HCT116 (cell line): ENCODE results near the gene RIMKLA. TPM values are rescaled to one million over a fixed set of nuclear protein-coding genes. Genes with fewer than 3 reads are reported as not detected.

Source experiments
- ATAC-seq: fragments of 200-7000 bp; cut with Tn5 transposase; 2 replicates; pipeline ENCODE4 v1.9.1; 2020; ENCODE audit warnings: mild to moderate bottlenecking, moderate library complexity
- BruUV-seq: library from RNA; stranded (reverse); fragments of 400-500 nt; replicated peaks from 2 replicates; lab custom pipeline; 2021; lab: Mats Ljungman, UMichigan
- CTCF ChIA-PET: fragments of 300-600 bp; sonication (Branson Sonifier 250); formaldehyde crosslinking; loops from one replicate; lab custom pipeline; 2021; ENCODE audit warnings: antibody characterized with exemption; lab: Charles Lee
- POLR2A ChIA-PET: fragments of 300-600, 350-600 bp; sonication (Branson Sonifier 250); formaldehyde crosslinking; loops from one replicate; lab custom pipeline; 2021; ENCODE audit warnings: antibody characterized with exemption; lab: Charles Lee
- RAD21 ChIA-PET, 2 experiments: fragments of 300-600 bp; sonication (Branson Sonifier 250); formaldehyde crosslinking; loops; one replicate each; lab custom pipeline; 2023; ENCODE audit warnings: low total read pairs in 2 of 2; ENCODE audit not compliant: uncharacterized antibody in 2 of 2, unreplicated experiment in 2 of 2, low non-redundant PET in 1 of 2; lab: Charles Lee
- DNase-seq: peaks from one replicate; pipeline ENCODE4 v3.0.0-alpha.2; 2010; ENCODE audit warnings: low read depth, low spot score
- H2AFZ ChIP-seq: fragments of 200-600 bp; shearing (Covaris generic), sonication (generic); 2 replicates; pipeline ENCODE4 v1.6.1; 2017; ENCODE audit warnings: low read depth, mixed run types, mixed read lengths, antibody characterized with exemption, low read length; ENCODE audit not compliant: poor library complexity, severe bottlenecking
- H3K27ac ChIP-seq: 2 replicates; pipeline ENCODE4 v1.5.1; 2012; ENCODE audit warnings: low read depth, low read length
- H3K27me3 ChIP-seq: fragments of 200-600 bp; sonication (generic); 2 replicates; pipeline ENCODE4 v1.6.1; 2016; ENCODE audit warnings: mixed run types, low read length, mixed read lengths; ENCODE audit not compliant: insufficient read depth
- H3K36me3 ChIP-seq, 2 experiments: fragments of 200-500 bp in 1 of 2; fragments of 200-600 bp in 1 of 2; sonication (Bioruptor generic) in 1 of 2; sonication (generic) in 1 of 2; 2 replicates each; pipeline versions ENCODE4 v1.5.1 to v1.6.1; 2014 to 2016; ENCODE audit warnings: low read length in 2 of 2, inconsistent platforms in 1 of 2, mixed read lengths in 1 of 2, mixed run types in 1 of 2; ENCODE audit not compliant: insufficient read depth in 2 of 2, control insufficient read depth in 1 of 2
- H3K4me1 ChIP-seq, 2 experiments: fragments of 200-600 bp in 1 of 2; sonication (generic) in 1 of 2; 2 replicates each; pipeline versions ENCODE4 v1.5.1 to v1.6.1; 2012 to 2017; ENCODE audit warnings: low read length in 2 of 2, inconsistent platforms in 1 of 2, mild to moderate bottlenecking in 1 of 2, mixed read lengths in 1 of 2, mixed run types in 1 of 2, moderate library complexity in 1 of 2; ENCODE audit not compliant: insufficient read depth in 2 of 2, control insufficient read depth in 1 of 2
- H3K4me2 ChIP-seq: fragments of 200-600 bp; sonication (generic); 2 replicates; pipeline ENCODE4 v1.6.1; 2017; ENCODE audit warnings: mixed run types, low read length, mixed read lengths
- H3K4me3 ChIP-seq, 2 experiments: fragments of 200-600 bp in 1 of 2; sonication (generic) in 1 of 2; replicated peaks in 1 of 2; 2 replicates each; pipeline ENCODE4 v1.5.1; 2011 to 2016; ENCODE audit warnings: low read length in 2 of 2, control low read depth in 1 of 2, low read depth in 1 of 2, mild to moderate bottlenecking in 1 of 2, mixed read lengths in 1 of 2, mixed run types in 1 of 2
- H3K79me2 ChIP-seq: fragments of 200-600 bp; sonication (generic); 2 replicates; pipeline ENCODE4 v1.6.1; 2017; ENCODE audit warnings: mild to moderate bottlenecking, mixed run types, low read length, moderate library complexity, mixed read lengths; ENCODE audit not compliant: insufficient read depth
- H3K9ac ChIP-seq: fragments of 200-600 bp; sonication (generic); 2 replicates; pipeline ENCODE4 v1.6.1; 2016; ENCODE audit warnings: low read length, mixed read lengths
- H3K9me2 ChIP-seq: fragments of 200-600 bp; sonication (generic), shearing (Covaris generic); 2 replicates; pipeline ENCODE4 v1.6.1; 2017; ENCODE audit warnings: mixed run types, mild to moderate bottlenecking, moderate library complexity; ENCODE audit not compliant: insufficient read depth
- H3K9me3 ChIP-seq, 2 experiments: fragments of 200-500 bp in 1 of 2; fragments of 200-600 bp in 1 of 2; sonication (Bioruptor generic) in 1 of 2; sonication (generic) in 1 of 2; 2 replicates each; pipeline ENCODE4 v1.6.1; 2014 to 2017; ENCODE audit warnings: low read length in 2 of 2, mixed read lengths in 2 of 2, inconsistent platforms in 1 of 2, low read depth in 1 of 2, mild to moderate bottlenecking in 1 of 2, mixed run types in 1 of 2, moderate library complexity in 1 of 2; ENCODE audit not compliant: control insufficient read depth in 1 of 2, insufficient read depth in 1 of 2
- H4K20me1 ChIP-seq: fragments of 200-600 bp; sonication (generic), shearing (Covaris generic); 2 replicates; pipeline ENCODE4 v1.6.1; 2017; ENCODE audit warnings: mixed run types, mild to moderate bottlenecking, moderate library complexity; ENCODE audit not compliant: insufficient read depth
- ATF3 ChIP-seq: IDR thresholded peaks from 2 replicates; pipeline ENCODE4 v1.6.1; 2012
- CBX3 ChIP-seq: IDR thresholded peaks from 2 replicates; pipeline ENCODE4 v1.6.1; 2012; ENCODE audit warnings: low read depth
- CEBPB ChIP-seq: IDR thresholded peaks from 2 replicates; pipeline ENCODE4 v1.6.1; 2012; ENCODE audit warnings: low read depth
- CTCF ChIP-seq, 3 experiments: fragments of 200-600 bp in 1 of 3; sonication (generic) in 1 of 3; IDR thresholded peaks in 2 of 3; conservative IDR thresholded peaks in 1 of 3; 2 replicates each; pipeline ENCODE4 v1.5.1; 2012 to 2017; ENCODE audit warnings: low read depth in 2 of 3, low read length in 2 of 3, antibody characterized with exemption in 1 of 3, borderline replicate concordance in 1 of 3, control low read depth in 1 of 3, mild to moderate bottlenecking in 1 of 3, mixed read lengths in 1 of 3, mixed run types in 1 of 3, moderate library complexity in 1 of 3; ENCODE audit not compliant: insufficient read depth in 1 of 3
- ELF1 ChIP-seq: IDR thresholded peaks from 2 replicates; pipeline ENCODE4 v1.6.1; 2012; ENCODE audit warnings: low read depth, borderline replicate concordance
- EZH2phosphoT487 ChIP-seq: fragments of 200-600 bp; IDR thresholded peaks from 2 replicates; pipeline ENCODE4 v1.6.1; 2018; ENCODE audit warnings: antibody characterized with exemption, borderline replicate concordance
- FOSL1 ChIP-seq: IDR thresholded peaks from 2 replicates; pipeline ENCODE4 v1.6.1; 2012; ENCODE audit warnings: low read depth
- JUND ChIP-seq: IDR thresholded peaks from 2 replicates; pipeline ENCODE4 v1.6.1; 2012
- POLR2A ChIP-seq: IDR thresholded peaks from 2 replicates; pipeline ENCODE4 v1.7.0; 2011; ENCODE audit warnings: borderline replicate concordance; ENCODE audit not compliant: insufficient read depth, insufficient read length; ENCODE audit errors: extremely low read depth
- POLR2AphosphoS5 ChIP-seq: IDR thresholded peaks from 2 replicates; pipeline ENCODE4 v1.6.1; 2011; ENCODE audit warnings: mild to moderate bottlenecking, low read depth, low read length, moderate library complexity
- RAD21 ChIP-seq: IDR thresholded peaks from 2 replicates; pipeline ENCODE4 v1.6.1; 2012; ENCODE audit warnings: low read depth, mild to moderate bottlenecking
- REST ChIP-seq: IDR thresholded peaks from 2 replicates; pipeline ENCODE4 v1.6.1; 2012; ENCODE audit warnings: low read depth
- SIN3A ChIP-seq: IDR thresholded peaks from 2 replicates; pipeline ENCODE4 v1.6.1; 2012; ENCODE audit warnings: low read depth
- SP1 ChIP-seq: IDR thresholded peaks from 2 replicates; pipeline ENCODE4 v1.6.1; 2012; ENCODE audit warnings: low read depth
- SRF ChIP-seq: IDR thresholded peaks from 2 replicates; pipeline ENCODE4 v1.6.1; 2012; ENCODE audit warnings: low read depth
- TCF7L2 ChIP-seq: IDR thresholded peaks from 2 replicates; pipeline ENCODE4 v1.7.0; 2011; ENCODE audit warnings: borderline replicate concordance, inconsistent platforms; ENCODE audit not compliant: insufficient read depth, insufficient read length; ENCODE audit errors: extremely low read depth
- YY1 ChIP-seq: IDR thresholded peaks from 2 replicates; pipeline ENCODE4 v1.6.1; 2011; ENCODE audit warnings: low read length, low read depth, moderate library complexity, mild to moderate bottlenecking; ENCODE audit not compliant: insufficient replicate concordance; ENCODE audit errors: extremely low read depth
- ZNF274 ChIP-seq: fragments of 200-500 bp; sonication (Bioruptor generic); IDR thresholded peaks from 2 replicates; pipeline ENCODE4 v1.6.1; 2014; ENCODE audit warnings: mild to moderate bottlenecking, low read depth, low read length, inconsistent platforms
- intact Hi-C: fragments of 100-400 bp; cut with micrococcal nuclease; formaldehyde crosslinking; loops from 2 replicates; pipeline ENCODE4 v1.10.0; 2022
- total RNA-seq: library from RNA; stranded (reverse); gene quantifications from one replicate; pipeline ENCODE4 v1.2.1, GENCODE V29; 2021; ENCODE audit not compliant: unreplicated experiment

RIMKLA gene
- total RNA-seq, 1 experiment from 2014 or later = 4.9 TPM

DNA sequence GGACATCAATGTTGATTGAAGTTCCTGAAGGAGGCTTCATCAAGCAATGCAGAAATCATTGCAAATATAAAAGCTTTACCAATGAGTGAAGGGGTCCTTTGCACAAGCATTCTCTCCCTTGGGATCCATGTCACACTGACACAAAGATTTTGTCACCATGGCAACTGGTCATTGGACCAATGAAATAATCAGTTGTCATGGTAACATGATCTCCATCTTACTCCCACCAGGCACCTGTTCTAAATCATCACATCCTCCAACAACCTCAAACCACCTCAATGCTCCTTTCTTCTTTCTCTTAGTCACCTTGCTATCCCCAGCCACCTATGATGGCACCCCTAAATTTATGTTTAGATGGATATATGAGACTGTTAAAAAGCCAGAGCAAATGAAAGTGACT lies 32.1 kb upstream of the RIMKLA start:
- Histone ChIP-seq H3K9ac (no peak overlapping the region), H3K4me1 (no peaks in the 10 kb centered on the region), H3K36me3 (no peaks in the 10 kb centered on the region), H3K9me2 (no peaks in the 10 kb centered on the region), H4K20me1 (no peaks in the 10 kb centered on the region), H3K4me3 (no peak overlapping the region), H3K27ac (no peak overlapping the region), H3K9me3 (no peaks in the 10 kb centered on the region), H2AFZ (no peak overlapping the region), H3K27me3 (0 out of 2 replicates have a peak, but pooled peaks cover 3% of the 10 kb centered on the region), H3K4me2 (no peak overlapping the region), H3K79me2 (no peaks in the 10 kb centered on the region)
- TF ChIP-seq POLR2A (no peak), CEBPB (no peak), TCF7L2 (no peak), CTCF (IDR thresholded peaks at IDR 0.05 in 2 of 3, conservative IDR thresholded peaks at IDR 0.05 in 1 of 3; ENCODE audit: borderline replicate concordance in 1 of 3, insufficient read depth in 1 of 3, low read depth in 2 of 3, low read length in 2 of 3) (no peak), YY1 (no peak), SP1 (no peak), RAD21 (no peak), REST (no peak), JUND (no peak), CBX3 (no peak), ZNF274 (no peak), EZH2phosphoT487 (no peak), ELF1 (no peak), FOSL1 (no peak), SIN3A (no peak), ATF3 (no peak), SRF (no peak), POLR2AphosphoS5 (no peak)
- ChIA-PET CTCF (no interaction called here), POLR2A (no interaction called here), RAD21 (no interaction called here)
- no peak for DNase-seq
- no peak for ATAC-seq
- no TSS peak for BruUV-seq
- intact Hi-C loops = loop anchor here (10.0 kb wide), 3 partner anchors 226 to 386 kb away; partner anchors contain the start of gene PPIH
